ENCODE measurements around the gene RNF103. TPM values are rescaled to one million over a fixed set of nuclear protein-coding genes. Genes with fewer than 3 reads are reported as not detected.

Gene RNF103
- total and polyA plus RNA-seq, 2 donors = 9.7 to 22.0 TPM

- no peaks in the 10 kb centered on the region for H3K4me1 ChIP-seq (ENCODE audit: control insufficient read depth in 2 of 2, insufficient read depth in 2 of 2, low read length in 2 of 2)
- H3K4me3 ChIP-seq (ENCODE audit: low read length in 2 of 2) = no peak overlapping the region
- no peaks in the 10 kb centered on the region for H3K27me3 ChIP-seq (ENCODE audit: control insufficient read depth in 2 of 2, insufficient read depth in 1 of 2, low read length in 1 of 2)
- no peak overlapping the region for H3K27ac ChIP-seq (ENCODE audit: low read depth in 1 of 2, low read length in 1 of 2)
- WGBS = 82% methylated on average over 2 of the region's 2 CpGs
- H3K36me3 ChIP-seq (ENCODE audit: control insufficient read depth in 2 of 2, insufficient read depth in 2 of 2, low read length in 1 of 2) = no peaks in the 10 kb centered on the region
- no peak for DNase-seq (ENCODE audit: low read depth in 6 of 9, low spot score in 9 of 9)
- no peaks in the 10 kb centered on the region for H3K9me3 ChIP-seq (ENCODE audit: control insufficient read depth in 2 of 2, insufficient read depth in 1 of 2, low read length in 1 of 2)
These were observed 9.0 kb upstream of the RNF103 start for GRCh38 chr2:86632672-86633071.

GRCh38 chr2:86631846-86632485 is 8.3 kb upstream of the RNF103 start:
- H3K4me1 ChIP-seq (ENCODE audit: control insufficient read depth in 2 of 2, insufficient read depth in 2 of 2, low read length in 2 of 2) = no peaks in the 10 kb centered on the region
- no peak overlapping the region for H3K4me3 ChIP-seq (ENCODE audit: low read length in 2 of 2)
- no peak for DNase-seq (ENCODE audit: low read depth in 6 of 9, low spot score in 9 of 9)
- H3K36me3 ChIP-seq (ENCODE audit: control insufficient read depth in 2 of 2, insufficient read depth in 2 of 2, low read length in 1 of 2) = no peaks in the 10 kb centered on the region
- 95% methylated on average over 10 of the region's 10 CpGs for WGBS
- H3K9me3 ChIP-seq (ENCODE audit: control insufficient read depth in 2 of 2, insufficient read depth in 1 of 2, low read length in 1 of 2) = no peaks in the 10 kb centered on the region
- H3K27me3 ChIP-seq (ENCODE audit: control insufficient read depth in 2 of 2, insufficient read depth in 1 of 2, low read length in 1 of 2) = no peaks in the 10 kb centered on the region
- H3K27ac ChIP-seq (ENCODE audit: low read depth in 1 of 2, low read length in 1 of 2) = no peak overlapping the region

- H3K4me3 ChIP-seq (ENCODE audit: low read length in 2 of 2) = no peak overlapping the region
- H3K27ac ChIP-seq (ENCODE audit: low read depth in 1 of 2, low read length in 1 of 2) = no peak overlapping the region
- no peak for DNase-seq (ENCODE audit: low read depth in 6 of 9, low spot score in 9 of 9)
- no peaks in the 10 kb centered on the region for H3K27me3 ChIP-seq (ENCODE audit: control insufficient read depth in 2 of 2, insufficient read depth in 1 of 2, low read length in 1 of 2)
- H3K9me3 ChIP-seq (ENCODE audit: control insufficient read depth in 2 of 2, insufficient read depth in 1 of 2, low read length in 1 of 2) = no peaks in the 10 kb centered on the region
- 95% methylated on average over 3 of the region's 3 CpGs for WGBS
- H3K36me3 ChIP-seq (ENCODE audit: control insufficient read depth in 2 of 2, insufficient read depth in 2 of 2, low read length in 1 of 2) = no peaks in the 10 kb centered on the region
- H3K4me1 ChIP-seq (ENCODE audit: control insufficient read depth in 2 of 2, insufficient read depth in 2 of 2, low read length in 2 of 2) = peaks cover 2 to 5% of the 10 kb centered on the region in 2 donors
These were observed 4.4 kb upstream of the RNF103 start for GRCh38 chr2:86628091-86628522.

GRCh38 chr2:86627550-86627949 is 3.9 kb upstream of the RNF103 start:
- DNase-seq (ENCODE audit: low read depth in 6 of 9, low spot score in 9 of 9) = no peak
- no peaks in the 10 kb centered on the region for H3K9me3 ChIP-seq (ENCODE audit: control insufficient read depth in 2 of 2, insufficient read depth in 1 of 2, low read length in 1 of 2)
- no peaks in the 10 kb centered on the region for H3K36me3 ChIP-seq (ENCODE audit: control insufficient read depth in 2 of 2, insufficient read depth in 2 of 2, low read length in 1 of 2)

GRCh38 chr2:86625096-86625495 is 1.4 kb upstream of the RNF103 start:
- H3K9me3 ChIP-seq (ENCODE audit: control insufficient read depth in 2 of 2, insufficient read depth in 1 of 2, low read length in 1 of 2) = no peaks in the 10 kb centered on the region
- no peaks in the 10 kb centered on the region for H3K27me3 ChIP-seq (ENCODE audit: control insufficient read depth in 2 of 2, insufficient read depth in 1 of 2, low read length in 1 of 2)
- WGBS = 97% methylated on average over 4 of the region's 4 CpGs
- H3K27ac ChIP-seq (ENCODE audit: low read depth in 1 of 2, low read length in 1 of 2) = no peak overlapping the region
- H3K36me3 ChIP-seq (ENCODE audit: control insufficient read depth in 2 of 2, insufficient read depth in 2 of 2, low read length in 1 of 2) = no peaks in the 10 kb centered on the region
- no peak for DNase-seq (ENCODE audit: low read depth in 6 of 9, low spot score in 9 of 9)
- H3K4me3 ChIP-seq (ENCODE audit: low read length in 2 of 2) = no peak overlapping the region
- H3K4me1 ChIP-seq (ENCODE audit: control insufficient read depth in 2 of 2, insufficient read depth in 2 of 2, low read length in 2 of 2) = peaks cover 2 to 8% of the 10 kb centered on the region in 2 donors

More at GRCh38 chr2:86627550-86627949, 3.9 kb upstream of the RNF103 start:
- no peak overlapping the region for H3K4me3 ChIP-seq (ENCODE audit: low read length in 2 of 2)
- no peaks in the 10 kb centered on the region for H3K27me3 ChIP-seq (ENCODE audit: control insufficient read depth in 2 of 2, insufficient read depth in 1 of 2, low read length in 1 of 2)
- no peak overlapping the region for H3K27ac ChIP-seq (ENCODE audit: low read depth in 1 of 2, low read length in 1 of 2)
- H3K4me1 ChIP-seq (ENCODE audit: control insufficient read depth in 2 of 2, insufficient read depth in 2 of 2, low read length in 2 of 2) = peaks cover 2 to 6% of the 10 kb centered on the region in 2 donors
- WGBS = over 99% methylated on average over 3 of the region's 3 CpGs

- Histone ChIP-seq H3K36me3 (ENCODE audit: control insufficient read depth in 2 of 2, insufficient read depth in 2 of 2, low read length in 1 of 2) (peaks cover 0 to 2% of the 10 kb centered on the region in 2 donors), H3K27me3 (ENCODE audit: control insufficient read depth in 2 of 2, insufficient read depth in 1 of 2, low read length in 1 of 2) (no peaks in the 10 kb centered on the region), H3K9me3 (ENCODE audit: control insufficient read depth in 2 of 2, insufficient read depth in 1 of 2, low read length in 1 of 2) (no peaks in the 10 kb centered on the region), H3K4me3 (ENCODE audit: low read length in 2 of 2) (peak overlapping the region in 1 of 2 donors; percentile 92), H3K27ac (ENCODE audit: low read depth in 1 of 2, low read length in 1 of 2) (peak overlapping the region in 1 of 2 donors; percentile 55), H3K4me1 (ENCODE audit: control insufficient read depth in 2 of 2, insufficient read depth in 2 of 2, low read length in 2 of 2) (peaks cover 2 to 8% of the 10 kb centered on the region in 2 donors)
- no peak for DNase-seq (ENCODE audit: low read depth in 6 of 9, low spot score in 9 of 9)
- WGBS = 98% methylated on average over 6 of the region's 6 CpGs
These were observed 542 bp upstream of the RNF103 start for GRCh38 chr2:86624267-86624547.

- H3K27ac ChIP-seq (ENCODE audit: low read depth in 1 of 2, low read length in 1 of 2) = peak overlapping the region; percentile 64 to 97
- peaks cover 0 to 12% of the 10 kb centered on the region in 2 donors for H3K36me3 ChIP-seq (ENCODE audit: control insufficient read depth in 2 of 2, insufficient read depth in 2 of 2, low read length in 1 of 2)
- H3K4me1 ChIP-seq (ENCODE audit: control insufficient read depth in 2 of 2, insufficient read depth in 2 of 2, low read length in 2 of 2) = peaks cover 2 to 8% of the 10 kb centered on the region in 2 donors
- H3K27me3 ChIP-seq (ENCODE audit: control insufficient read depth in 2 of 2, insufficient read depth in 1 of 2, low read length in 1 of 2) = no peaks in the 10 kb centered on the region
- DNase-seq (ENCODE audit: low read depth in 6 of 9, low spot score in 9 of 9) = peak in 6 of 9 donors; percentile 11 to 59 (median 25)
- H3K4me3 ChIP-seq (ENCODE audit: low read length in 2 of 2) = peak overlapping the region; percentile 73 to 92
- no peaks in the 10 kb centered on the region for H3K9me3 ChIP-seq (ENCODE audit: control insufficient read depth in 2 of 2, insufficient read depth in 1 of 2, low read length in 1 of 2)
- WGBS = under 1% methylated on average over 56 of the region's 56 CpGs
These were observed 597 bp downstream of the RNF103 start for GRCh38 chr2:86623043-86623493.

- WGBS = under 1% methylated on average over 29 of the region's 29 CpGs
- H3K4me3 ChIP-seq (ENCODE audit: low read length in 2 of 2) = peak overlapping the region; percentile 73 to 92
- peak in 6 of 9 donors; percentile 9 to 59 (median 20) for DNase-seq (ENCODE audit: low read depth in 6 of 9, low spot score in 9 of 9)
- peaks cover 0 to 17% of the 10 kb centered on the region in 2 donors for H3K36me3 ChIP-seq (ENCODE audit: control insufficient read depth in 2 of 2, insufficient read depth in 2 of 2, low read length in 1 of 2)
- H3K9me3 ChIP-seq (ENCODE audit: control insufficient read depth in 2 of 2, insufficient read depth in 1 of 2, low read length in 1 of 2) = no peaks in the 10 kb centered on the region
- peak overlapping the region; percentile 48 to 97 for H3K27ac ChIP-seq (ENCODE audit: low read depth in 1 of 2, low read length in 1 of 2)
- H3K4me1 ChIP-seq (ENCODE audit: control insufficient read depth in 2 of 2, insufficient read depth in 2 of 2, low read length in 2 of 2) = peaks cover 2 to 8% of the 10 kb centered on the region in 2 donors
- H3K27me3 ChIP-seq (ENCODE audit: control insufficient read depth in 2 of 2, insufficient read depth in 1 of 2, low read length in 1 of 2) = no peaks in the 10 kb centered on the region
These were observed 1.1 kb downstream of the RNF103 start for GRCh38 chr2:86622519-86623042.

- H3K4me3 ChIP-seq (ENCODE audit: low read length in 2 of 2) = peak overlapping the region; percentile 73 to 92
- H3K36me3 ChIP-seq (ENCODE audit: control insufficient read depth in 2 of 2, insufficient read depth in 2 of 2, low read length in 1 of 2) = peaks cover 0 to 21% of the 10 kb centered on the region in 2 donors
- H3K27ac ChIP-seq (ENCODE audit: low read depth in 1 of 2, low read length in 1 of 2) = peak overlapping the region in 1 of 2 donors; percentile 26
- WGBS = 10% methylated on average over 6 of the region's 6 CpGs
- H3K9me3 ChIP-seq (ENCODE audit: control insufficient read depth in 2 of 2, insufficient read depth in 1 of 2, low read length in 1 of 2) = no peaks in the 10 kb centered on the region
- H3K27me3 ChIP-seq (ENCODE audit: control insufficient read depth in 2 of 2, insufficient read depth in 1 of 2, low read length in 1 of 2) = no peaks in the 10 kb centered on the region
- peak in 5 of 9 donors; percentile 12 to 47 (median 26) for DNase-seq (ENCODE audit: low read depth in 6 of 9, low spot score in 9 of 9)
- peaks cover 2 to 8% of the 10 kb centered on the region in 2 donors for H3K4me1 ChIP-seq (ENCODE audit: control insufficient read depth in 2 of 2, insufficient read depth in 2 of 2, low read length in 2 of 2)
These were observed 2.3 kb downstream of the RNF103 start for GRCh38 chr2:86621280-86621943.

All from thymus (tissue), 11 donors.